ENCODE measurements around the gene MTURN.
"Not testable (repeated sequence)": the region's sequence is repeated elsewhere in the genome, so short reads cannot be mapped to it uniquely, and the experiment has no call there.

The MTURN gene

DNA sequence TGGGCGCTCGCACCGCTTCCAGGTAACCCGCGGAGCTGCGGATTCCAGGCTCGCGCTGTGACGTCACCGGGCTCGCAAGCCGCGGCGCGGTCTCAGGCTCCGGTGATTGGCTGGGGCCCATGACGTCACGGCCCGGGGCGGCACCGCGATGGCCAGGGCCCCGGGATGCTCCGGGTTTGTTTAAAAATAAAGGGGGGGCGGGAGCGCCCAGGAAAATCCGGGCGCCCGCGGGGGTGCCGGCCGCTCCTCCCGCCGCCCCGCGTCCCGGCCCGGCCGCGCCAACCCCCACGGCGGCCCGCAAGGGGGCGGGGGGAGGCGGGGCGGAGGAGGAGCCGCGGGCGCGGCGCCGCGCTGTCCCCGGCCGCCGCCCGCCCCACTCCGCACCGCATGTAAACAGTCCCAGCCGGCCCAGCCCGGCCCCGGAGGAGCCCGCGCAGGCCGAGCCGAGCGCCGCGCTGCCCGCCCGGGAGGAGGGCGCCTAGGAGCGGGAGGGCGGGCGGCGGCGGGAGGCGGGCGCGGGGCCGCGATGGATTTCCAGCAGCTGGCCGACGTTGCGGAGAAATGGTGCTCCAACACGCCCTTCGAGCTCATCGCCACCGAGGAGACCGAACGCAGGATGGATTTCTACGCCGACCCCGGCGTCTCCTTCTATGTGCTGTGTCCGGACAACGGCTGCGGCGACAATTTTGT is at the start of gene MTURN:
Gene MTURN (plus strand): TSS at position 376 of the 690 bp plus-strand sequence. CDS start 151 bp downstream, at position 527.
- peak; percentile 78 for DNase-seq (ENCODE audit: low read depth)

DNA sequence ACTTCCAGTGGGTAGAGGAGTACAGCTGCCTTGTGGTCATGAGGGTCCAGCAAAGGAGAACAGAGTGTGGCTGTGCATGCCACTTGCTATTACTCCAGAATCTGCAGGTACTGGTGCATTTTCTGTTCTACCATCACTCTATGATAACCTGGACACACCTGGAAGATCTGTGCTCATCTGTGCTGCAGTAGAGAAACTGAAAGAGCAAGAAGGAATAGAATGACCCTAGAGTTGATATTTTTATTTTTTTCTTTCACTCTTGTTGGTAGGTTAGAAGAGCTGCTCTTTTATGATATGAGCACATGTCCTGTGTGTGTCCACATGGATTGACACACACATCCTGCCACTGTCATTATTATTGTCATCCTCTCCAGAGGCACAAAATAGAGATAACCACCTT is 48.3 kb upstream of the MTURN start:
- no peak for DNase-seq (ENCODE audit: low read depth)

DNA sequence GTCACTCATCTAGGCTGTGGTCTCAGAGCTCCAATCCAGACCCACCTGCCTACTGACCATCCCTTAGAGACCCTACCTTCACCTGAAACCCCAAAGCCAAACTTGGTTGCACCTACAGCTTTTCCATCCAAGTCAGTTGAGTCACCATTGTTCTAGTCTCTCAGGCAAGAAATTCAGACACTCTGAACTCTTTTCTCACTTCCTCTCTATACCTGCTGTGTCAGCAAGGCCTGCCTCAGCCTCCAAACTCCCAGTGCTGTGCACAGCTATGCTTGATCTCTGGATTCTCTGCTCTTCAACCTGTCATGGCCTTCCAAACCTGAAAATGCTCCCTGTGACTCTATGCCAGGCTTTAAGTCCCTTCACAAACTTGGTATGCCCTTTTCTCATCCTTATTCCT is 47.4 kb upstream of the MTURN start:
- no peak for DNase-seq (ENCODE audit: low read depth)

DNA sequence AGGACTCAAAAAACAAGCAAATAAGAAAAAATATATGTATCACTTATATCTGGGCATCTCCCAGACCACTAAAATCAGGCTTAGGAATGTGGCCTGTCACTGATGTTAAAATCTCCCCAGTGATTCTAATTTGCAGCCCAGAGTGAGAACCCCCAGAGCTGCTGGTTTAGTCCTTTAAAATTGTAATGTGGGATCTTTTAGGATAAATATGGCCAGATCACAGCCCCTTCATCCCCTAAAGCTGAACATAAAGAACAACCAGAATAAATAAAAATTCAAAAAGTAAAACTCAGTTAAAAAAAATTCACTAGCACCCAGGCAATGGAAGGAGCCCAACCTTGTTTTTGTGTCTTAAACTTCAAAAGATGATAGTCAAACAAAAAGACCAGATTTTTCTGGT is 46.4 kb upstream of the MTURN start:
- no peak for DNase-seq (ENCODE audit: low read depth)

DNA sequence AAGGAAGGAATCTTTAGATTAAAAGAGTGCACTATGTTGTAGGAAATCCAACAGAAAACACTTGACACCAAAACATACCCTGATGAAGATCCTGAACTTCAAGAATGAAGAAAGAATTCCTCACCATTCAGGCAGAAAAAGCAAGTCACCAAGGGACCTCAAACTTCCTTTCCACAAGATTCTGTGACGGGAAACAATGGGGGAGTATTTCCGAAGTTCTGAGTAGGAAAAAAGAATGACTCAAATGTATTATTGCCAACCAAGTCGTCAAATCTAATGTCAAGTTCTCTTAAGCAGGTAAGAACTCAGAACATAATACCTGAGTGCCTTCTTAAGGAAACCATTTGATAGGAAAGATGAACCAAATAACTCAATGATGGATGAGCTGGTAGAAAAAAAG is 44.7 kb upstream of the MTURN start:
- DNase-seq (ENCODE audit: low read depth): no peak

DNA sequence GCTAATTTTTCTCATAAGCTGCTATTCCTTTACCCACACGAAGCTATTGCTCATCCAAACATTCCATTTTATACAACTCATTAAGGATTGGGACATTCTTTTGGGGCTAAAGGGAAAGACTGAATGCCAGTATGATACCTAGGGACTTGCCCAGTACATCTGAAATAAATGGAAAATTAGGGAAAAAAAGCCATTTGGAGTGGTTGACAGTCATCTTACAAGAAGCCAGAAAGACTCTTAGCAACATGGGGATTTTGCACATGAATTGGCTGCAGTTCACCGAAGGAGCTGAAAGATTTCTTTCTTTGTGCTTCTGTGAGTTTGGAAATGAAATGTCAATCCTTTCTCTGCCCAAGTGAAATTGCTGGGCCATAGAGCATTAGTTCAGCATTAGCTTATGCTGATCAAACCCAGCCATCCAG is 43.3 kb upstream of the MTURN start:
- DNase-seq (ENCODE audit: low read depth): no peak

DNA sequence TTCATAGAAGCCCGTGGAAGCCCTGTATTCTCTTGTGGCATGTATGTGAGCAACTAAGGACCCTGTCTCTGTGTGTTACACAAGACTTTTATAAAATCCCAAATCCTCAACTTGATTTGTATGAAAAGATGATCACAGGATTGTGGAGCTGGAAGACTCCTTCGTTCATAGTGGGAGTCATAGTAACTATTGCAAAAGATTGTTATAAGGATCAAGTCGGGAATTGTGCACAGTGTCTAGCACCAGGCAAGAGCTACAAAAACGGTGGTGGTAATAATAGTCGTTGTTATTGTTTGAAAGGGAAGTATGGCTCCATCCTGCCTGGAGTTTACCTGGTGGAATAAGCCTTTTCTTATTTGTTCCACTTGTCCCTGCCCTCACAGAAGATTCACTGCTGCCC is 42.8 kb upstream of the MTURN start:
- DNase-seq (ENCODE audit: low read depth): no peak

DNA sequence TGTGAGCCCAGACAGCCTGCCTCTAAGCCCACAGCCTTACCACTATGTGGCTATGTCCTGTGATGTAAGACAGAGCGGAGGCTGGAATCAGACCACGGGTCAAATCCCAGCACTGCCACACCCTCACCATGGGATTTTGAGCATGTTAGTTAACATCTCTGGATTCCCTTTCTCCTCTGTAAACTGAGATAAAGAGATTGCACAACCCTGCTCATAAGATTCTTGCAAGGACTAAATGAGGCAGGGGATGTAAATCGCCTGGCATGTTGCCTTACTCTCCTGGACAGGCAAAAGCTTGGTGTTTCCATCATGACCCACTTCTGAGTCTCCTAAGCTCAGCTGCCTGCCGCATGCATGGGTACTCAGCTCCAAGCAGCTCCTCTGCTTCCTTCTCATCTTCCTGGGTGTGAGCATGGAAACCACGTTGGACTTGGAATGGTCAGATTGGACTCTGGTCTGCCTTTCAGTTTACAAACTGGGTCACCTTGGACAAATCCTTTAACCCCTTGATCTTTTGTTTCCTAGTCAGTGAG is 41.3 kb upstream of the MTURN start:
- DNase-seq (ENCODE audit: low read depth): no peak

DNA sequence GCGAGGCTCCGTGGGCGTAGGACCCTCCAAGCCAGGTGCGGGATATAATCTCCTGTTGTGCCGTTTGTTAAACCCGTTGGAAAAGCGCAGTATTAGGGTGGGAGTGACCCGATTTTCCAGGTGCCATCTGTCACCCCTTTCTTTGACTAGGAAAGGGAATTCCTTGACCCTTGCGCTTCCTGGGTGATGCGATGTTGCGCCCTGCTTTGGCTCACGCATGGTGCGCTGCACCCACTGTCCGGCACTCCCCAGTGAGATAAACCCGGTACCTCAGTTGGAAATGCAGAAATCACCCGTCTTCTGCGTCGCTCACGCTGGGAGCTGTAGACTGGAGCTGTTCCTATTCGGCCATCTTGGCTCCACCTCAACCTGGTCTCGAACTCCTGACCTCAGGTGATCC is 36.2 kb upstream of the MTURN start:
- DNase-seq (ENCODE audit: low read depth): not testable (repeated sequence)

DNA sequence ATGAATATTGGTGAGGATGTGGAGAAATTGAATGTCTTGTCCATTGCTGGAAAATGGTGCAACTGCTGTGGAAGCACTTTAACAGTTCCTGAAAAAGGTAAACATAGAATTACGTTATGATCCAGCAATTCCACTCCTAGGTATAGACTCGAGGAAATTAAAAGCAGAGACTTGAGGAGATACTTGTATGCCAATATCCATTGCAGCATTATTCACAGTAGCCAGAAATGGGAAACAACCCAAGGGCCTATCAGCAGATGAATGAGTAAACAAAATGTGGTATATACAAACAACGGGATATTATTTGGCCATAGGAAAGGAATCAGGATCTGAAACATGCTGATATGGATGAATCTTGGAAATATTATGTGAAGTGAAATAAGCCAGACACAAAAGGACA is 32.5 kb upstream of the MTURN start:
- DNase-seq (ENCODE audit: low read depth): no peak

DNA sequence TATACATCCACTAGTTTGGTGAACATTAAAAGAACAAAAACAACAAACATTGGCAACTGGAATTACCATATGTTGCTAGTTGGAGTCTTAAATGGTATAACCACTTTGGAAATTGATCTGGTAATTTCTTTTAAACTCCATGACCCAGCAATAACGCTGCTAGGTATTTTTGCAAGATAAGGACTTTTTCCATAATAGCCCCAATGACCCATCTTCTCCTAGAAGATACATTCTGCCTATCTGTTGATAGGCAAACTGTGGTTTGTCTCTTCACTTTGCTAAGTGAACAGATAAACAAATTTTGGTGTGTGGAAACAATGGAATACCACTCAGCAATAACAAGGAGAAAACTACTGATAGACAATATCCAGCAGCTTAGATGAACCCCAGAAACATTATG is 30.6 kb upstream of the MTURN start:
- no peak for DNase-seq (ENCODE audit: low read depth)

DNA sequence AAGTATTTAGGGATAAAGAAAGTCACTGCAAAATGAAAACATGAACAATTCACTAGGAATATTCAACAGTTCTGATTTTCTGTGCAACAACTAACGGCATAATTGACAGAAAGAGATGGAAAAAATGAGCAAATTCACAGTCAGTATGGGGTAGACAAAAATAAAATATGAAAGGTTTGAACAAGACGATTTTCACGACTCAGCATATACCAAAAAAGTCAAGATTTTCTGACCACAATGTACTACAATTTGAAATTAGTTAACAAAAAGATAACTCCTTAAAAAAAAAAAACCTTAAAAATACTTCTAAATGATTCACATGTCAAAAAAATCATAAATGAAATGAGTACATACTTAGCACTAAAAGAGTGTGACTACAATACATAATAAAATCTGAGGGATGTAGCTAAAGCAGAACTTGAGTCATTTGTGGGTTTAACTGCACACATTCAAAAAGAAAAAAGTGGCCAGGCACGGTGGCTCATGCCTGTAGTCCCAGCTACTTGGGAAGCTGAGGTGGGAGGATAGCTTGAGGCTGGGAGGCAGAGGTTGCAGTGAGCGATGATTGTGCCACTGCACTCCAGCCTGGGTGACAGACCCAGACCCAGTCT is 22.6 kb upstream of the MTURN start:
- DNase-seq (ENCODE audit: low read depth): no peak

DNA sequence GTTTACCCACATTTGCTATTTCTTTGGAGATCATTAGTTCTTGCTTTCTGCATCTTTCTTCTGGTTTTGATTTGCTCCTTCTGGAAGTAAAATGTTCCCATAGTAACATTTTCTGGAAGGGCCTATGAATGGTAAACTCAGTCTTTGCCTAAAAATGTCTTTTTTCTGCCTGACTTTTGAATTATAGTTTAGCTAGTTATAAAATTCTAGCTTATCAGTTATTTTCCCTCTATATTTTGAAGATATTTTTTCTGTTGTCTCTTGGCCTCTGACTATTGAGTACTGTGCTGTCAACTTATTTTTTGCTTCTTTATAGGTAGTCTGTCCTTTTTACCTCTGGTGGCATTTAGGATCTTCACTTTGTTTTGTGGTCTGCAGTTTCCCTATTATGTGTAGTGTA is 21.6 kb upstream of the MTURN start:
- no peak for DNase-seq (ENCODE audit: low read depth)

DNA sequence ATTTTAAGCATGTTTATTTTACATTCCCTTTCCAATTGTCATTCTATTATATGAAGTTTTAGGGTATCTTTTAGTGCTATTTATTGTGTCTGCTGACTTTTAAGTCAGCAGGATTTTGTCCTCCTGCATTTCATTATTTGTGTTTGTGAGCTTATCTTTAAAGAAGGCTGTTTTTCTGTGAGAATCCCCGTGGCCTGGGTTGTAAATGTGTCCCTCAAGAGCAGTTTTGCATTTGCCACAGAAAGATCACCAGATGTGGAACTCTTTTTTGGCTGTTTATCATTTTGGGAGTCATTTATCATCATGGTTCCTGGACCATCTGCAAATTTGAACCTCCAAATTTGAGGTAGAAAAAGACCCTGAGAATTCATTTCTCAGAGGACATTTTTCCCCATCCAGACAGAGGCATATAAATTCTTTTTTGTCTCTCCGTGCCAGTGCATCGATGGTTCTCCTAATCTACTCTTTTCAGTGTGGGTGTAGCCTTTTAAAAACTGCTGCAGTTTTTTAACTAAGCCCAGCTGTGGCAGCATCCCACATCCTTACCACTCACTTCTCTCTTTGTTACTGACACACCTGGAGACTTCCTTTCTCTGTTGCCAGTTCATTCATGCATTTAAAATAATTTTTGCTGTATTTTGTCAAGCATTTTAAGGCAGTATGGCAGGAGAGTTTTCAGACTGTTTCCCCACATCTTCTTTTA is 20.1 kb upstream of the MTURN start:
- no peak for DNase-seq (ENCODE audit: low read depth)

DNA sequence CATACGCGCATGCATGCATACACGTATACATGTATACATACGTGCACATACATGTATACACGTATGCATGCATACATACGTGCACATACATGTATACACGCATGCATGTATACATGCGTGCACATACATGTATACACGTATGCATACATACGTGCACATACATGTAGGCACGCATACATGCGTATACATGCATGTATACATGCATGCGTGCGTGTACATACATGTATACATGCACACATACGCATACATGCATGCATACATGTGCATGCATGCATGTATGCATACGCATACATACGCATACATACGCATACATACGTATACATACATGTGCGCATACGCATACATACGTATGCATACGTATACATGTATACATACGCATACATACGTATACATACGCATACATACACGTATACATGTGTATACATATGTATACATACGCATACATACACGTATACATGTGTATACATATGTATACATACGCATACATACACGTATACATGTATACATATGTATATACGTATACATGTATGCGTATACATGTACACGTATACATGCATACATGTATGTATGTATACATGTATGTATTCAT is 19.0 kb upstream of the MTURN start:
- no peak for DNase-seq (ENCODE audit: low read depth)

DNA sequence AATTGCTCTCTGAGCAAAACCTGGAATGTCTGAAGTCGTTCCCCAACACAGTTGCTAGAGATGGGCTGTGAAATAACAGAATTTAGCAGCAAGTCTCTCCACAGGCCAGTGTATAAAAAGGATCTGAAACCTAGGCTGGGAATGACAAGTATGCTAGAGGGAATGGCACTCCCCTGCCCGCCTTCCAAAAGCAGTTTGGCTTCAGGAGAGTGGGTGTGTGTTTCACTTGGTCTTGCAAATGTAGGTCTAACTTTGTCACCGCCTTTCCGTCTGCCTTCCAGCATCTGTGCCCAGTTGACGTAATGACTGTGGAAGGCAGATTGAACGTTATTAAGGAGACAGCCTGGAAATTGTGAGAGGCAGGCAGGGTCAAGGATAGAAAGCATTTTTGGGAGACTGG is 18.0 kb upstream of the MTURN start:
- DNase-seq (ENCODE audit: low read depth): no peak

DNA sequence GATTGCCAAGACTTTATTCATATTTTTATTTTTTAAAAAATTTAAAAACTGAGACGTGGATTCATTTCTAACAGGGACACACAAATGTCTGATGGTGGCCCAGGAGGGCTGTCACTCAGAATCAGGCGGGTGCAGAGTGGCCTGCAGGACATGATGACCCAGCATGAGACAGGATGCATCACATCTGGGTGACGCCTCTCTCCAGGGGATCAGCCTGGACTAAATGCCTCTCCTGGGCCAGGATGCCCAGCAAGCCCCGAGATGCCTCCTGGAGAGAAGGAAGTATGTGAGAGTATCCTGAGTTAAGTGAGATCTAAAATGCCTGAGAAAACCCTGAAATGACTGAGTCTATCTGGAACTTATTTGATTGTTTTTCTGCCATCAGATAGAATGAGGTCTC is 16.9 kb upstream of the MTURN start:
- DNase-seq (ENCODE audit: low read depth): no peak

DNA sequence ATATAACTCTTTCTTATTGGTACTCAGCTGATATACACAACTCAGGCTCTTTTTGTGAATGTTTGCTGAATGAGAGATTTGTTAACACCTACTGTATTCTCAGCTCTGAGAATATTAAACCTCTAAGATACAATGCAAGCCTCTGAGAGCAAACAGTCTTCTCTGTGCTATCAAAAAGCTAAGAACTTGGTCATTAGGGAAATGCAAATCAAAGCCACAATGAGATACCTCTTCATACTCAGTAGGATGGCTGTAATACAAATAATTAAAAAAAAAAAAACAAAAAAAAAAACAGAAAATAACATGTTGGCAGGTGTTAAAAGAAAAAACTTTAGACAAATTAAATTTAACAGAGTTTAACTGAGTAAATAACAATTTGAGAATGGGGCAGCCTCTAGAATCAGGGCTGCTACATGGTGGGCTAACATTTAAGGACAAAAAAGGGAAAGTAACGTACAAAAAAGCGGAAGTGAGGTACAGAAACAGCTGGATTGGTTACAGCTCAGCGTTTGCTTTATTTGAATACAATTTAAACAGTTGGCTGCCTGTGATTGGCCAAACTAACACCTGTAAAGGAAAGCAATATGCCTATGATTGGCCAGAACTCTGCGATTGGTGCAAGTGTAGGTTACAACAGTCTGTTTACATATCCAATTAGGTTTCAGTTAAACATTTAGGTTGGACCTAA is 14.8 kb upstream of the MTURN start:
- DNase-seq (ENCODE audit: low read depth): no peak

DNA sequence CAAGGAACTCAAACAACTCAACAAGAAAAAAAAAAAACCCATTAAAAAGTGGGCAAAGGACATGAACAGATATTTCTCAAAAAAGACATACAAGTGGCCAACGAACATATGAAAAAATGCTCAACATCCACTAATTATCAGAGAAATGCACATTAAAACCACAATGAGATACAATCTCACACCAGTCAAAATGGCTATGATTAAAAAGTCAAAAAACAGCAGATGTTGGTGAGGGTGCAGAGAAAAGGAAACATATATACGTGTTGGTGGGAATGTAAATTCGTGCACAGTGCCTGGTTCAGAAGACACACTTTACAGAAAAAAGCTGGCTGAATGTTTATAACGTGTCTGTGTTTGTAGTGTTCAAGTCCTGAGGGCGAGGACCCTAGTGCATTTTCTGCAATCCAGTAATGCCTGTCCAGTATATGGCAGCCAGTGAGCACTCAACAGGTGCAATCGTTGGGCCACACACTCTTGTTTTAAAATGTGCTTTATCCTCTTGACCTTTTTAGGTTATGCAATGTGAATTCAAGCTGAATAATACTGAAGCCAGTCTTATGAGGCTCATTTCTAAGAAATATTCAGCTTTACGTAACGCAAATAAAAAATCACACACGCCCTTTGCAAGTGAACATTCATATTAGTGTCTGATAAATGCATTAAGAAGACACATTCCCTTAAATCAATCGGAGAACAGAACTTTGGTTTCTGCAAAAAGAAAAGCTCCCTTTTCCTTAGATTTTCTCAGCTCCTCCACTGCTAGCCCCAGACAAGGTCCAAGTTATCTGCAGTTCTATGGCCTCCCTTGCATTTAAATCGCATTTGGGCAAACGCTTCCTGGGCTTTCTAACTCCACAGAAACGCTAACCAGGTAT is 813 bp upstream of the MTURN start:
- DNase-seq (ENCODE audit: low read depth): no peak

DNA sequence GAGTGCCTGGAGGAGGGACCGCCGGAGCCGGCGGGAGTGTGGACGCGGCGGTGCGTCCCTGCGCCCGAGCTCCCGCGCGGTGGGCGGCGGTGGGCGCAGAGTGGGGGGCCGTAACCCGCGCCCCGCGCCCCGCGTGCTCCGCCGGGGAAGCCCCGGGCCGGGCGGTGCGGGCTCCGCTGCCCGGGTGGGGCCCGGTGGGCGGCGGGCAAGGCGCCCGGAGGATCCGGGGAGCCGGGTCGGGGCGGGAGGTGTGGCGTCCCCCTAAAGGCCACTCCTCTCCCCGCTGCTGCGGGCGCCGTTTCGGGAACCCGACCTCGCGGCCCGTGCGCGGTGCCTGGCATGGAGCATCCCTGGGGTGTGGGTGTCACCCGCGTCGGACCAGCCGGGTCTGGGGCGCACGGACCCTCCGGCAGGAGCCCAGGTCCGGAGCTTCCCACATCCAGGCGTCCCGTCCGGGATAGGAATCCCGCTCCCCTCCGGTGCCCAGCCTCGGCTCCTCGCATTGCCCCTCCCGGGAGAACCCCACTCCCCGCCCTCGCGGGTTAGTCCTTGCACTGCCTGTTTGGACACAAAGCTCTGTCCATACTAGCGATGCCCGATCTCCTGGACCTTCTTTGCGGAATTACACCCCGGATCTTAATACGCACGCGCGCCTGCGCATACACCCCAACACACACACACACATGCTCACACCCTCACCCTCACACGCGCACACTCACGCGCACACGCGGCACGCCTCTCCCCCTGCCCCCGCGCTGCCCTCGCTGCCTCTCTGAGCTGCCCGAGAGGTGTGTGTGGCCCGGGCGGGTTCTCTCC is 723 bp downstream of the MTURN start:
- peak; percentile 23 for DNase-seq (ENCODE audit: low read depth)
